OCI-M2 (cell line): ENCODE results near the gene TRPV5.

ENCODE experiments used
- DNase-seq: peaks from one replicate; lab custom pipeline; 2025; ENCODE audit not compliant: unreplicated experiment; lab: John Stamatoyannopoulos, UW

Gene TRPV5

DNA sequence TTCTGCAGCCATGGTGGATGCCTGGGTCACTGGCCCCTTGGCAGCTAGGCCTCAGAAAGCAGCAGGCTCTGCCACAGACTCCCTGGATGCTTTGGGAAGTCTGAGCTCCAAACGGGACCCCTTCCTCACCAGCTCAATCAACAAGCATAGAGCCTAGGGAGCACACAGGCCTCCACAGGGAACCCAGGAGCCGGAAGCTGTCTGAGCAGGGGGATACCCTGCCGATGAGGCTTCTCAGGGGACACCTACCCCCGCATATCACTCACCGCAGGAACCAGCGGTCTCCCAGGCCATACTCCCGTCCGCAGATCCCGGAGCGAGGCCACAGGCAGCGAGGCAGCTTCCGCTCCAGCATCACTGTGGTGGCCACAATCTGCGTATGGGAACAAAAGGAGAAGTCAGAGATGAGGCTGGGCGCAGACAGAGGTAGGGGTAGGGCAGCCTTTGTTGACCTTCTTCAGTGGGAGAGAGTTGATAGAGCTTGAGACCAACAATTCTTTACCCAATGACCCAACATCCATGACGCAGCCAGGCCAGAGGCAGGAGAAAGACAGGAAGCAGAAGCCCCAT, 61.4 kb downstream of the TRPV5 start:
- DNase-seq: no peak

DNA sequence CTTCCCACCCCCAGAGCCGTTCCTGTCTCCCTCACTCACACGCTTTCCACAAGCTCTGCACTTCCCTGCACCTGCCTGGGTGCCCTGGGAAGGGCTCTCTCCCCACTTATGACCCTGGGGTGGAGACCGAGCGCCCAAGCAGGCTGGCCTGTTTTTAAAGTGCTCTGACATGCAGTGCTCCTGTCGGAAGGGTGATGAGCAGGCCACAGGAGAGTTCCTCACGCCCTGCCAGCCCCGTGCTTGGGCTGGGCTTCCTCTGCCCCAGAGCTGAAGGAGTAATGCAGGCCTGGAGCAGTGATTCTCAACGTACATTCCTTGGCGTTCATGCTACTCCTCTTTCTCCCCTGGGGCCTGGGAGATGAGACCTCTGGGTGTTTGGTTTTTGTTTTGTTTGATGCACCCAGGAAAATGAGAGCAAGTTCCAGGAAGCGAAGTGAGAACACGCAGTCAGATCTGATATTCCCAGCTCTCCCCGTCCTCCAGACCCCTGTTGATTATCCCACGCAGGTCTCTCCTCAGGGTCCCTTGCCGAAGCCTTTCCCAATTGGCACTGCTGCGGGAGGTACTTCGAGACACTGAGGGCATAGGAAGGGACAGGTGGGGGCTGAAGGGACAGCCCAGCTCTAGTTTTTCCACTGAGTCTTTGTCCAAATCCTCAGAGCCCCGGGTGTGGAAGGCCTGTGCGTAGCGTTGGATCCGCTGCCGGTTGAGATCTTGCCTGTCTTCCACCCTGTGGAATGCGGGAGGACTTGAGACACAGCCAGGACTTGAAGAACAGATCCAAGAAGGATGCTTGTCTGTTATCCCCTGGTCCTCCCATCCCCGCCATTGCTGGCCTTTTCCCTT, 62.1 kb downstream of the TRPV5 start:
- DNase-seq: no peak

DNA sequence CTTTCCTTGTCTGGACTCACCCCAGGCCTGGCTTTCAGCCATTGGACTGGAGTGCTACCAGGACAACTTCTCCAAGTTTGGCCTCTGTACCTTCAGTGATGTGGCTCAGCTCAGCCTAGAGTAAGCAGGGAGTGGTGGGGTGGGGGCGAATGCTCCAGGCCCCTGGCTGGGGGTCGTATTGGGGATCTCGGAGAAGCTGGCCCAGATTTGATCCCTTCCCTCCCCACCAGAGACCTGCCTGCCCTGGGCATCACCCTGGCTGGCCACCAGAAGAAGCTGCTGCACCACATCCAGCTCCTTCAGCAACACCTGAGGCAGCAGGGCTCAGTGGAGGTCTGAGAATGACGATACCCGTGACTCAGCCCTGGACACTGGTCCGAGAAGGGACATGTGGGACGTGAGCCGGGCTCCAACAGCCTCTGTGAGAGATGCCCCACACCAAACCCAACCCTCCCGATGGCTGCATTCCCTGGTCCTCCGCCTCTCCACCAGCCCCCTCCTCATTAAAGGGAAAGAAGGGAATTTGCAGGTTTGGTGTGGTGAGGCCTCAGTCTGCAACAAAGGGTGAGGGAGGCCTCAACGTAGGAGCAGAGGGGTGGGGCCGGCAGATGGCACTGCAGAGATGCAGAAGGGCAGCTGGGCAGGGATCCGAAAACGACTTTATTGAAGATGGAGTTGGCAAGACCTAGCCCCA, 62.8 kb downstream of the TRPV5 start:
- no peak for DNase-seq

DNA sequence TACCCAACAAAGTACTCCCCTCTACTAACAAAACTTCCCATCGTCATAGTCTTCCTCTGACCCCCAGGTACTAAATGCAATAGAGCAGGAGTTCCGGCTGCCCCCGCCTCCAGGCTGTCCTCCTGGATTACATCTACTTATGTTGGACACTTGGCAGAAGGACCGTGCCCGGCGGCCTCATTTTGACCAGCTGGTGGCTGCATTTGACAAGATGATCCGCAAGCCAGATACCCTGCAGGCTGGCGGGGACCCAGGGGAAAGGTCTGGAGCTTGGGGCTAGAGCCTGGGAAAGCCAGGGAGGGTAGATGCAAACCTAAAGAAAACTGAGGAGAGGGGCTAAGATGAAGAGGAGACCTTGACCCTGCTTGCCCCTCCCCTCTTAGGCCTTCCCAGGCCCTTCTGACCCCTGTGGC, 63.4 kb downstream of the TRPV5 start:
- DNase-seq: no peak

DNA sequence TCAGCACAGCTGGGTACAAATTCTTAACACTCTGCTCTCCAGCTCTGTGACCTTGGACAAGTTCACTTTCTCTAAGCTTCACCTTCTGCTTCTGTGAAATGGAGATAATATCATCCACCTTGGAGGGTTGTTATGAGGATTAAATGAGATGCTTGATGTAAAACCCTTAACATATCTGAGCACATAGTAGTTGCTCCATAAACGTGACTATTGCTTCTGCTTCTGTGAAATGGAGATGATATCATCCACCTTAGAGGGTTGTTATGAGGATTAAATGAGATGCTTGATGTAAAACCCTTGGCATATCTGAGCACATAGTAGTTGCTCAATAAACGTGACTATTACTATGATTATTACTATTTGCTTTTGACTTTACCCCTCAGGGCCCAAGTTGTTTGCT, 64.1 kb downstream of the TRPV5 start:
- DNase-seq: no peak

DNA sequence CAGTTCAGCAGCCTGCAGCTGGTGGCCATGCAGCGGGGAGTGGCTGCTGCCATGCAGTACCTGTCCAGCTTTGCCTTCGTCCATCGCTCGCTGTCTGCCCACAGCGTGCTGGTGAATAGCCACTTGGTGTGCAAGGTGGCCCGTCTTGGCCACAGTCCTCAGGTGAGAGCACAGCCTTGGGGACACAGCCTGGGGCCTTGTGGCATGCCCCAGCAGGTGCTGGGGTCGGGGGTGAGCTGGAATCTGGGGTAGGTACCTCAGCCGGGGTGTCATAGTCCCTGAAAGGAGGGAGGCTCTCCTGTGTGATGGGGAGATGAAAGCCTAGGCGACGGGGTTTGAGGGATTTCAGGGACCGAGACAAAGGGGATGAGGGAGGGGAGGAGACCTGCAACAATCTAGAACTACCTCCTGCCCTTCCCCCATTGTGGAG, 64.5 kb downstream of the TRPV5 start:
- no peak for DNase-seq

DNA sequence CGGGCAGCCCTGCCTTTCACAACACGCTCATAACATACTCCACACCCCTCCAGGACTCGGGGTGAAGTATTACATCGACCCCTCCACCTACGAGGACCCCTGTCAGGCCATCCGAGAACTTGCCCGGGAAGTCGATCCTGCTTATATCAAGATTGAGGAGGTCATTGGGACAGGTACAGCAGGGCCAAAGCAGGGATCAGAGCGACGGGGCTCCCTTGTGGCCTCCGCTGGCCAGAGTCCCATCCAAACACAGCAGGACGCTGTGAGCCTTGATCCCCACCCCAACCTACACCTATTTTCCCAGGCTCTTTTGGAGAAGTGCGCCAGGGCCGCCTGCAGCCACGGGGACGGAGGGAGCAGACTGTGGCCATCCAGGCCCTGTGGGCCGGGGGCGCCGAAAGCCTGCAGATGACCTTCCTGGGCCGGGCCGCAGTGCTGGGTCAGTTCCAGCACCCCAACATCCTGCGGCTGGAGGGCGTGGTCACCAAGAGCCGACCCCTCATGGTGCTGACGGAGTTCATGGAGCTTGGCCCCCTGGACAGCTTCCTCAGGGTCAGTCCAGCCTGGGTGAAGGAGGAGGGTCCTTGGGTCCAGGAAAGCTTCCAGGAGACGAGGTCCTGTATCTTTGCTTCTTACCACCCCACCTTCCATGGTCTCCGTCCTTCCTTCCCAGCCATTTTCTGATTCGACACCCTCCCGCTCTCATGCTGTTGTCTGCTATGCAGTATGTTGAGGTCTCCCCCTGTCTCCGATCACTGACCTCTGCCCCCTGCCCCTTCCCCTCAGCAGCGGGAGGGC, 65.2 kb downstream of the TRPV5 start:
- no peak for DNase-seq

DNA sequence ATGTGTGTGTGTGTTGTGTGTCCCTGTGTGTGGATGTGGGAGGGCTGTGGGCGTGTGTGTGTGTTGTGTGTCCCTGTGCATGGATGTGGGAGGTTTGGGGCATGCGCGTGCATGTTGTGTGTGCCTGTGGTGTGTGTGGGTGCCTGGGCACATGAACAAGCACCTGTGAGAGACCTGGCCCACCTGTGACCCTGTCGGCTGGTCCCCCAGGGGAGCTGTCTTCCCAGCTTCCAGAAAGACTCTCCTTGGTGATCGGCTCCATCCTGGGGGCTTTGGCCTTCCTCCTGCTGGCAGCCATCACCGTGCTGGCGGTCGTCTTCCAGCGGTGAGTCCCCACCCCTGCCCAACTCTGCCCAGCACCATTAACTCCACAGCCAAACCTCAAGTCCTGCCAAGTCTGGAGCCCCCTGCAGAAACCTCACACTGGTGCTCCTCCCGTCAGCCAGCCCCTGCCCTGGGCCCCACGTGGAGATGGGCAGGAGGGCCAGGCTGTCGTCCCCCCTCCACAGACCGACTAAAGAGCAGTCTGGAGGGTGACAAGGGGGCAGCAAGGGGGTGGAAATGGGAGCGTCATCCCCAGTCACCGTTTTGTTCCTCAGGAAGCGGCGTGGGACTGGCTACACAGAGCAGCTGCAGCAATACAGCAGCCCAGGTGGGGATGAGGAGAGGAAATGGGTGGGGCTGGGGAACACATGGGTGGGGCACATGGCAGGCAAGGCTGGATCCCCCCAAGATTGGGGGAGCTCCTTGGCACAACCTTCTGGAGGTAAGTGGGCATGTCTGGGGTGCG, 66.0 kb downstream of the TRPV5 start:
- DNase-seq: no peak

DNA sequence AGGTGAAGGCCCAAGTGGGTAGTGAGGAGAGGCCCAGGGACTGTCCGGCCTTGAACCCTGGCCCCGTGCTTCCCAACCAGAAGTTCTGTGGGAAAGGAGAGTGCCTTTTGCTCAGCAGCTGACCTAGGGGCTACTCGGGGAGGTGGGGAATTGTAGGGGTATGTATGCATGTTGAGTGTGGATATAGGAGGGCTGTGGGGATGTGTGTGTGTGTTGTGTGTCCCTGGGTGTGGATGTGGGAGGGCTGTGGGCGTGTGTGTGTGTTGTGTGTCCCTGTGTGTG, 66.5 kb downstream of the TRPV5 start:
- no peak for DNase-seq

DNA sequence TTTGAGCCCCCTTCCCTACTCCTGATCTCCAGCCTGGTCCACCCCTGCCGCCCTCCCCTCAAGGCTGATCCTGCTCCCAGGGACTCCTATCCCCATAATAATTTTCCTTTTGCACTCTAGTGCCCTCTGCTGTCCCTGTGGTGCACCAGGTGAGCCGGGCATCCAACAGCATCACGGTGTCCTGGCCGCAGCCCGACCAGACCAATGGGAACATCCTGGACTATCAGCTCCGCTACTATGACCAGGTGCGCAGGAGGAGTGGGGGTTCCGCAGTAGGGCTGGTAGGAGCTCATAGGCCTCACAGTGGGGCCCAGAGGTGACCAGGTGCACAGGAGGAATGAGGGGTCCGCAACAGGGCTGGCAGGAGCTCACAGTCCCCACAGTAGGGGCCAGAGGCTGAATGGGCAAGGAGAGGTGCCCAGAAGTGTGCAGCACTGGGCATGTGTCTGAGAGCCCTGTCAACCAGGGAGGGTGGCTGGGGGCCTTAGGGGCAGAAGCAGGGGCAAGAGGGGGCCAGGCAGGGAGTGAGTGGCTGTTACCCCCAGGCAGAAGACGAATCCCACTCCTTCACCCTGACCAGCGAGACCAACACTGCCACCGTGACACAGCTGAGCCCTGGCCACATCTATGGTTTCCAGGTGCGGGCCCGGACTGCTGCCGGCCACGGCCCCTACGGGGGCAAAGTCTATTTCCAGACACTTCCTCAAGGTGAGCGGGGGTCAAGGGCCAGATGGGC, 67.0 kb downstream of the TRPV5 start:
- no peak for DNase-seq

DNA sequence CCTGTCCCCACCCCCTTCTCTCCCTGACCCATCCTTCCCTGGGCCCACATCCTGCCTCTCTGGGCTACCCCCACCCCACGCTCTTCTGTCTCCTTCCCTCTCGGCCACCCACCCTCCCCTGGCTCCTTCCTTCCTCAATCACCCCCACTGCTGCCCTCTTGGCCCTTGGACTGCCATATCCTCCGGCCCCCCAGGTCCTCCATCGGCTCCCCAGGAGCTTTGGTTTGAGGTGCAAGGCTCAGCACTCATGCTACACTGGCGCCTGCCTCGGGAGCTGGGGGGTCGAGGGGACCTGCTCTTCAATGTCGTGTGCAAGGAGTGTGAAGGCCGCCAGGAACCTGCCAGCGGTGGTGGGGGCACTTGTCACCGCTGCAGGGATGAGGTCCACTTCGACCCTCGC, 67.8 kb downstream of the TRPV5 start:
- DNase-seq: no peak

DNA sequence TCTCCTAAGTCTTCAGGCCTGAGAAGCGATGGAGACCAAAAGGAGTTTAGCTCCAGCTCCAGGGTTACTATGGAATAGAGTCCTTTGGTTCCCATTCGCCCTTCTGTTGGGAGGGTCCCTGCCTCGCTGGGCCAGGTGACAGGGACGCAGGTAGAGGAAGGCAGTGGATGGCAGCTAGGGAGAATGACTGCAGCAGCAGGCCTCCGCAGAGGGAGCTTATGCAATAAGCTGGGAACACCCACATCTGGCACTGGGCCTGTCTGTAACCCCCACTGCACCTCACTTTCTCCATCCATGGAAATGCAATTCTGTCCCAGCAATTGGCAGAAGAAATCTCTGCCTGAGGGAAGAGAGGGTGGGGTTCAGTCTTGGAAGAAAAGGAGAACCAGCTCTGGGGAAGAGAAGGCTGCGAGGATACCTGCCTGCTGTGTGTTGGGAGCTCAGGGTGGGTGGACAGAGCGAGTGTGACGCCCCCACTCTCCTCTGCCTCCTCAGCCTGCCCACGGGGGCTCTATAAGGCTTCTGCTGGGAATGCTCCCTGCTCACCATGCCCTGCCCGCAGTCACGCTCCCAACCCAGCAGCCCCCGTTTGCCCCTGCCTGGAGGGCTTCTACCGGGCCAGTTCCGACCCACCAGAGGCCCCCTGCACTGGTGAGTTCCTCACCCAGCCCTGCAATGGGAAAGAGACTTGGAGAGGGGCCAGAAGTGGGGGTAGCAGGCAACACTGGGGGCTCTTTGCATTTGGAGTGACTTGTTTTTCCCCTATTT, 68.4 kb downstream of the TRPV5 start:
- no peak for DNase-seq

DNA sequence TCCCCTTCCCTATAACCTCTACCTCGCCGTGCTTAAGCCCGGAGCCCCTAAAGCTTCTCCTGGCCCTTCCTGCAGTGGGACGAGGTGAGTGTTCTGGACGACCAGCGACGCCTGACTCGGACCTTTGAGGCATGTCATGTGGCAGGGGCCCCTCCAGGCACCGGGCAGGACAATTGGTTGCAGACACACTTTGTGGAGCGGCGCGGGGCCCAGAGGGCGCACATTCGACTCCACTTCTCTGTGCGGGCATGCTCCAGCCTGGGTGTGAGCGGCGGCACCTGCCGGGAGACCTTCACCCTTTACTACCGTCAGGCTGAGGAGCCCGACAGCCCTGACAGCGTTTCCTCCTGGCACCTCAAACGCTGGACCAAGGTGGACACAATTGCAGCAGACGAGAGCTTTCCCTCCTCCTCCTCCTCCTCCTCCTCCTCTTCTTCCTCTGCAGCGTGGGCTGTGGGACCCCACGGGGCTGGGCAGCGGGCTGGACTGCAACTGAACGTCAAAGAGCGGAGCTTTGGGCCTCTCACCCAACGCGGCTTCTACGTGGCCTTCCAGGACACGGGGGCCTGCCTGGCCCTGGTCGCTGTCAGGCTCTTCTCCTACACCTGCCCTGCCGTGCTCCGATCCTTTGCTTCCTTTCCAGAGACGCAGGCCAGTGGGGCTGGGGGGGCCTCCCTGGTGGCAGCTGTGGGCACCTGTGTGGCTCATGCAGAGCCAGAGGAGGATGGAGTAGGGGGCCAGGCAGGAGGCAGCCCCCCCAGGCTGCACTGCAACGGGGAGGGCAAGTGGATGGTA, 69.5 kb downstream of the TRPV5 start:
- DNase-seq: no peak

DNA sequence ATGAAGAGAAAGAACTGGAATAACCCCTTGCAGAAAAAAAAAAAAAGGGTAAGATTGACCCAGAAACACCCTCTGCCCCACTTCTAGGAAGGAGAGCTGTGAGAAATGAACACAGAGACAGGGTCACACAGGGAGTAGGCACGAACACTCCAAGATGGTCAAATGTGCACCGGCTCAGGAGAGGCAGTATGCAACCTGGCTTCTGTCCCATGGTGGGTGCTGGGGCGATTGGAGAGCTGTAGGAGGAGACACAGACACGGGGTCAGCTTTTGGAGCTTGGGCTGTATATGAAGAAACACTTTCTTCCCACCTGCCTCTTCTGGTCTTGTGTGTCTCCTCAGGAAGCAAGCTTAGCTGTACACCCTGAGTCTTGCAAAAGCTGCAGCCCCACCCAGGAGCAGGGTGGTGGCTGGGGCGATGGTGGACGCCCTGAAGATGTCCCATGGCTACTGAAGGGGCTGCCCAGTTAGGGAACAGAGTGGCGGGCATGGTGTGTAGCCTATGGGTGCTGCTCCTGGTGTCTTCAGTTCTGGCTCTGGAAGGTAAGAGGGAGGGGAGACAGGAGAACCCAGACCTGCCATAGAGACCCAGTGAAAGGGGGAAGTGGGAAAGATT, 70.7 kb downstream of the TRPV5 start:
- DNase-seq: no peak

DNA sequence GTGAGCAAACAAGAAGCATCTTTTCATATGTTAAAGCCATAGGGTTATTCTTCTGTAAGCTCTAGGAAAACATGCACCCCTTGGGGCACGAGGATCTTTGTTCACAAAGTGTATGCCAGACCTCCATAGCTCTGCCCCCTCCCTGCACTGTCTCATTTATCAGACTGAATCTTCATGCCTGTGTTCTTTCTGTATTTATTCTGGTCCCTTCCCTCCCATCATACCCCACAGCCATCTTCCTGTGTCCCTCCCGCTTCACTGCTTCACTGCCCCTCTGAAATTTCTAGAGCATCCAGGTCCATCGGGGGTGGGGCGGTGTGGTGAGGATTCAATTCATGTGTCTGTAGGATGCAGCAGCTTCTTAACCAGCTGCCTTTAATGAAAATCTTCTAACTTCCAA, 71.2 kb downstream of the TRPV5 start:
- no peak for DNase-seq

DNA sequence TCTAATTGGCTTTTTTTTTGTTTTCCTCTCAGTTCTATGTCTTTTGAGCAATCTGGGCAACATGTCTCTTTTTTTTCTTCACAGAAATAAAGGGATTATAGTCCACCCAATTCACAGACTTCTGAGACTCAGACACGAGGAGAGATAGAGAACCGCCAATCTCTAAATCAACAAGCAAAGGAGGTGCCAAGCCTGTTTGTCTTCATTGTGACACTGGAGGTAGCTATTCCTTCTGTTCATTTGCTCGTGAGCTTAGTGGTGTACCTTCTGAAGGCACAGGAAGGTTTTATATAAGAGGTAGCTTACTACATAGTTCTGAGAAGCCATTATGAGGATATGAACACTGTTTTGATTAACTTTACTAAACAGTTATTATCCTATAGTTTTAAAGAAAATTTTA, 72.6 kb downstream of the TRPV5 start:
- DNase-seq: no peak

DNA sequence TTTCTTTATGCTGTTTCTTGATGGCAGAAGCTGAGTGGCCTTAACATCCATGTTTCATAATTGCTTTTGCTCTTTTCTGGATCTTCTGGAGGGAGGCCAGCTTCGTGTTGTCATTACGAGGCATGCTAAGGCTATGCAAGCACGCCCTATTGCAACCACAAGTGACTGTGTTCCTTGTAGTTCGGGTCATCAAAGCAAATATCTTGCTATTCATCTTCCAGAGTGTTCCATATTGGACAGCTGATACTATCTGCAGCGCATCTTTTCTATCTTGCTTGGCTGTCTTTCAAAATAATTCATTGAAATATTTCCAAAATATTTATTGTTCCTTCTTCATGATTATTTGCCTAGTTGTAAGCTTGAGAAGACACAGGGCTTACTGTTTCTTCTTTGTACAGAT, 73.7 kb downstream of the TRPV5 start:
- no peak for DNase-seq

DNA sequence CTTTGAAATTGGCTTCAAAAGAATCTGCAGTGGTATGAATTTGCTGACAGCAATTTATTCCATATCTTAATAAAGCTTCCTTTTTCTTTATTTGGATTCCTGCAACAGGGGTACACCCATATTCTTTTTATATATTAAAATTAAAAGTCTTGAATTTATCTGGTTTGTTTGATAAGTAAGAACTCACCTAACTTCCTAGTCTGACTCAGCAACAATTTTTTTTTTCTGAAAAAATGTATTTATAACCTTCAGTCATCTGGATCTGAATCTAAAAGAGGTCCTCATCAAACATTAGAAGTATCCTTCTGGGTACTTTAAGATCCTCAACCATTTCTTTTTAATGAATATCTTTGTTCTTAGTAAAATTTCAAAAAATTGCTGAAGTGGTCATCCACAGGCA, 74.1 kb downstream of the TRPV5 start:
- DNase-seq: no peak
